ENCODE measurements around the gene LSR.
"Not testable (repeated sequence)": the region's sequence is repeated elsewhere in the genome, so short reads cannot be mapped to it uniquely, and the experiment has no call there.

LSR gene

GRCh38 chr19:35219008-35219407 is 29.8 kb upstream of the LSR start:
- no peak for DNase-seq

- DNase-seq = no peak
Observed at GRCh38 chr19:35220315-35220921, 28.4 kb upstream of the LSR start.

DNA sequence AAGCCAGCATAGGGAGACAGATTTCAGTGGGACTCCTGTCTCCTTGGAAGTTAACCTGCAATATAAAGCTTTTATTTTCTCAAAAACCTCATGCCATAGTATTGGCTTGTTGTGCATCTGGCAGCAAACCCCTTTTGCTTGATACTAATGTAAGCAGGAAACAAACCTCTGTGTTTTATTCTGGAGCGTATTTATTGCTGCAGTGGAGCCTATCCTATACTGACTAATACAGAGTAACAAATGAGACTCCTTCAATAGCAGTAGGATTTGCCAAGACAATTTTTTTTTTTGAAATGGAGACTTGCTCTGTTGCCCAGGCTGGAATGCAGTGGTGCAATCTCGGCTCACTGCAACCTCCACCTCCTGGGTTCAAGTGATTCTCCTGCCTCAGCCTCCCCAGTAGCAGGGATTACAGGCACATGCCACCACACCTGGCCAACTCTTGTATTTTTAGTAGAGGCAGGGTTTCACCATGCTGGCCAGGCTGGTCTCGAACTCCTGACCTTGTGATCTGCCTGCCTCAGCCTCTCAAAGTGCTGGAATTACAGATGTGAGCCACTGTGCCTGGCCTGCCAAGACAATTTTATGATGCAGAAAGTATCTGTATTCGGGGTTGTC is 27.7 kb upstream of the LSR start:
- not testable (repeated sequence) for DNase-seq

DNA sequence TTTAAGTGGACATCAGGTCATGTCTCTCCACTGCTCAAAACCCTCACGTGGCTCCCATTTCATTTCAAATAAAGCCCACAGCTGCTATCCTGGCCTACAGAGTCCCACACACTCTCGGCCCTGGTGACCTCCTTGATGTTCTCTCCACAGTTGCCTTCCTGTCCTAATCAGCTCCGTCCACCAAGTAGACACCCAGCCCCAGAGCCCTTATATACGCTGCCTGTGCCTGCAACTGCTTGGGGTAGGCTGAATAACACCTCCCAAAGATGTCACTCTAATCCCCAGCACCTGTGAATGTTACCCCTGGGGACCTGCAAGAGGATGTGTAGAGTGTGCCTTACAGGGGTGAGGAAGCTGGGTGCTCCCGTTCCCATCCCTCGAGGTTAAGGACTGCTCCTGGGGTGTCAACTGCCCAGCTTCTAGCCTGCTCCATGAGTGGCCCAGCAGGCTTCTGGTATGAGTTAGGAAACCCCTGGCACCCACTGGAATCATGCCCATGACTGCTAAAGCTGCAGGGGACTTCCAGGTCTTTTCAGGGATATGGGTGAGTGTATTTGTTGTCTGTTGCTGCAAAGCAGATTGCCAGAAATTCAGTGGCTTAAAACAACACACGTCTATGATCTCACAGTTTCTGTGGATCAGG is 26.3 kb upstream of the LSR start:
- no peak for DNase-seq

- DNase-seq = no peak
Observed at GRCh38 chr19:35223084-35223790, 25.6 kb upstream of the LSR start.

DNA sequence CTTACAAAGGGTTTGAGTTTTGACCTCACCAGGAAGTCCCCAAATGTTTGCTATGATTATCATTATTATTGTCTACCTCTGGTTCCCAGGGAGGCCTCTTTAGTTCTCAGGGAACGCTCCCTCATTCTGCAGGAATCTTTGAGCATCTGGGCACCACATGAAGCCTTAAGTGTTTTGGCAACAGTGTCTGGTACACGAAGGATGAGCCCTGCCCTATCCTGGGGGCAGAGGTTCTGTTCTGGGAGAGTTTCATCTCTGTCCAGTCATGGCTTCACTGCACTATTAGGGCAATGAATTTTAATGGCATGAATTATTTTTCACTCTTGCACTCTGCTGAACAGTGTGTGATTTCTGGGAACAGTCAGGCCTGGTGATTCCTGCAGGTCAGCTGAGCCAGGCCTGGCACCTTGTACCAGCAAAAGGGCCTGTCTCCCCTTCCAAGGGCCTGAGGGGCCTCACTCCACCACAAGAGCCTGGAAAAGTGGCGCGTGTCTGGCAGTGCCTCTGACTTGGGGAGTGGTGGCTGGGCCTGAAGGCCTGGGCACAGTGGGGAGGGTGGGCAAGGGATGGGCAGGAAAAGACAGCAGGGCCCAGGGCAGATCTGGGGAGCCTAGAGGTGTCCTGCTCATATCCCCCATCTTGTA is 24.8 kb upstream of the LSR start:
- DNase-seq = peak; percentile 13

DNA sequence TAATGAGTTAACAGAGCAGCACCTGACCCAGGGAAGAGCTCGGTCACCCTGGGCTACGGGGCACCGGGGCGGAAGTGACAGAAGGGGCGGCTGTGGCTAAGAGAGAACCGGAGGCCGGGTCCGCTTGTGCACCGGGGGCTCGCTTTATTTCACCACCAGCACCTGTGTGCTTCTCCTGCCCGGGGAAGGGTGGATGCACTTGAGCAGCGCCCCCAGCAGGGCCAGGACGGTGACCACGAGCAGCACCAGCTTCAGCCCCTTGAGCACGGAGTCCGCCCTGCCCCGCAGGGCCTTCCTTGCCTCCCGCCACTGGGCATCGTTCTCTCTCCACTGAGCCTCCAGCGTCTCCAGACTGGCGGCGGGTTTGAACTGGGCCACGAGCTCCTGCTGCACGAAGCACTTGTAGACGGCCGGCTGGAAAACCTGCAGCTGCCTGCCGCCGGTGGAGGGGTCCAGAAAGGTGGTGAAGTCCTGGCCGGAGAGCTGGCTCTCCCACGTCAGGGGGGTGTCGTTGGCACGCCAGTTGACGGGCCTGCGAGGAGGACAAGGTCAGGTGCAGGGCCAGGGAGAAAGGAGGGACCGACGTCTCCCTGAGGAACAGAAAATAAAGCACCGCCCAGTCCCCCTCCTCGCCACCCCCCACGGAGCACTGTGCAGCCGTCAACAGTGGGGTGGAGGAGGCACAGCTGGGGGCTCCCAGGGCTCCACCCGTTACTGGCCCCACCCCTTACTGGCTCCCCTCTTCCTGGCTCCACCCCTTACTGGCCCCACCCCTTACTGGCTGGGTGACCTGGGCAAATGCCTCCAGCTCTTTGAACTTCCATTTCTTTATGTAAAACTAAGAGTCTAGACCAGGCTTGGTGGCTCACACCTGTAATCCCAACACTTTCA is 23.9 kb upstream of the LSR start:
- peak; percentile 68 for DNase-seq

GRCh38 chr19:35225951-35226350 is 22.9 kb upstream of the LSR start:
- DNase-seq = no peak

DNA sequence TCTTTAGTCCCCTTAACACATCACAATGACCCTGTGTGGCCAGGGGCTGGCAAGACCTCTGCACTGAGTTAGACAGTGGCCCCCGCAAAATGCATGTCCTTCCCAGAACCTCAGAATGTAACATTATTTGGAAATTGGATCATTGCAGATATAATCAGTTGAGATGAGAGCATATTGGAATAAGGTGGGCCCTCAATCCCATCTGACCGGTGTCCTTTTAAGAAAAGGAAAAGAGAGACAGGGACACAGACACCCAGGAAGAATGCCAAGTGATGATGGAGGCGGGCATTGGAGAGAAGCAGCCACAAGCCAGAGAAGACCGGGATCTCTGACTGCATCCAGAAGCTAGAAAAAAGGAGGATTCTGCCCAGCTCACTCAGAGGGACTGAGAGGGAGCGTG is 22.1 kb upstream of the LSR start:
- DNase-seq = no peak

- DNase-seq = no peak
Observed at GRCh38 chr19:35228177-35228930, 20.4 kb upstream of the LSR start, which contains the start of gene FAM187B. TSS of gene FAM187B (minus strand) at chr19:35228739. CDS start at chr19:35228680, 59 bp downstream.

DNA sequence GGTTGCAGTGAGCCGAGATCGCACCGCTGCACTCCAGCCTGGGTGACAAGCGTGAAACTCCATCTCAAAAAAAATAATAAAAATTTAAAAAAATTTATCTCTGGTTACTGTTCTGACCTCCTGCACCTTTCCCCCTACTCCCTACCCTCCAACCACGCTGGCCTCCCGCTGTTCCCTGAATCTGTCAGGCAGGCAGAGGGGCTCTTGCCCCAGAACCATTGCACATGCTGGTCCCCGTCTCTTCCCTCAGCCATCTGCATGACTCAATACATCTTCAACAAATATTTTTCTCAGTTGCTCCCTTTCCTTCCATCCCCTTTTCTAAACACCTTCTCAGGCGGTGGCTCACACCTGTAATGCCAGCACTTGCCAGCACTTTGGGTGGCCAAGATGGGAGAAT is 19.2 kb upstream of the LSR start:
- DNase-seq = no peak

- DNase-seq = no peak
Observed at GRCh38 chr19:35231956-35232645, 16.7 kb upstream of the LSR start.

- DNase-seq = no peak
Observed at GRCh38 chr19:35232912-35233311, 15.9 kb upstream of the LSR start.

- DNase-seq = peak; percentile 29
Observed at GRCh38 chr19:35236638-35237400, 12.0 kb upstream of the LSR start.

DNA sequence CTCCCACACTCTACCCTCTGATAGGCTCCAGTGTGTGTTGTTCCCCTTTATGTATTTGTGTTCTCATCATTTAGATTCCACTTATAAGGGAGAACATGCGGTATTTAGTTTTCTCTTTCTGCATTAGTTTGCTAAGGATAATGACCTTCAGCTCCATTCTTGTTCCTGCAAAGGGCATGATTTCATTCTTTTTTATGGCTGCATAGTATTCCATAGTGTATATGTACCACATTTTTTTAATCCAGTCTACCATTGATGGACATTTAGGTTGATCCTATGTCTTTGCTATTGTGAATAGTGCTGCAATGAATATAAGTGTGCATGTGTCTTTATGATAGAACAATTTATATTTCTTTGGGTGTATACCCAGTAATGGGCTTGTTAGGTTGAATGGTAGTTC is 9.2 kb upstream of the LSR start:
- DNase-seq = not testable (repeated sequence)

DNA sequence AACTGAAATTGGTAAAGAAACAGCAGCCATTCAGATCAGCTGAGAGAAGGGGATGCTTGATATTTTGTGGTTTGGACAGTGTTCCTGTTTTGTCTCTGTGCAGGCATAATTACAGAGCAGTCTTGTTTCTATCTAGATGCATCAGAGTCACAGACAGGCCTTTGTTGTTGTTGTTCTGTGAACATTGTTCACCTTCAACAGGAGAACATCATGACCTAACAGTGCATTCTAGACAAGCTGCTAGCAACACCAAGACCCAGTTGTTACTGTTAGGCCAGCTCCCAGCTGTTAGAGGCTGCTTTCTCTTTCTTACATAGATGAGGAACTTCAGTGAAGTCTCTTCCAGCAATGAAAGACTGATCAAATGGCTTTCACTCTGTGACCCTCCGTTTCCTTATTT is 8.5 kb upstream of the LSR start:
- DNase-seq = no peak

GRCh38 chr19:35241417-35241816 is 7.4 kb upstream of the LSR start:
- DNase-seq = no peak

GRCh38 chr19:35246466-35247092 is 2.2 kb upstream of the LSR start:
- DNase-seq = no peak

DNA sequence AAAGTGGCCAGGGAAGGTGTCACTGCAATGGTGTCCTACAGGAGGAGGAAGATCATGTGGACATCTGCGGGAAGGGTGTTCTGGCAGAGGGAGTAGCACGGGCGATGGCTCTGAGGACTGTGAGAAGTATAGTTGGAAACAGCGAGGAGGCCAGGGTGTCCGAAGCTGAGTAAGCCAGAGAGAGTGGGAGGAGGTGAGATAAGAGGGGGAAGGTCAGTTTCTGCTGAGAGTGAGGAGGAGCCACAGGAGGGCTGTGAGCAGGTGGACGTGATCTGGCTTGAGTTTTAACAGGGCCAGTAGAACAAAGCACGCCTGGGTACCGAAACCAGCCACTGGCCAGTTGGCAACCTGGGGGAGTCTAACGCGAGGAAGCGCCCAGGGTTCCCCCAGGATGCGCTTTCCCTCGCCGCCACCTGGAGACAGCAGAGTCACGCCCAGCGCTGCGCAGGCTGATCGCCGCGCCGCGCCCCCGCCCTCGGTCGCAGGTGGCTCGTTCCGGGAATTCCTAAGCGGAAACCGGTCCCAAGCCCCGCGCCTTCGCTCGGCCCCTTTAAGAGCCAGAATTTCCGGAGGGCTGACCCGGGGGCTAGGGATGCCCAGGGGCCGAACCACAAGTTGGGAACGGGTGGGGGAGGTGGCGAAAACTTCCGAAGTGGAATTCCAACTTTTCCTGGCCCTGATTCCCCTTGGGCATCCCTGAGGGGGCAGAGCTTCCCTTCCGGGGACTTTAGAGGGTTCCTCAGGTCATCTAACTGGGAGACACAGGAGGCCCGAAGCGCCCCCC is 1.1 kb upstream of the LSR start:
- DNase-seq = peak; percentile 99
